Measurements from ENCODE around the gene ATP11A.

The ATP11A gene

GRCh38 chr13:112712451-112713207 lies 22.8 kb downstream of the ATP11A start:
- Histone ChIP-seq H3K27ac (ENCODE audit: poor library complexity, severe bottlenecking) (peak overlapping the region; percentile 60), H3K36me3 (ENCODE audit: low read depth) (no peaks in the 10 kb centered on the region), H3K9me3 (ENCODE audit: severe bottlenecking) (no peaks in the 10 kb centered on the region), H3K4me3 (ENCODE audit: severe bottlenecking) (no peak overlapping the region), H3K4me1 (ENCODE audit: insufficient read depth, poor library complexity, severe bottlenecking) (peaks cover 7% of the 10 kb centered on the region), H3K27me3 (ENCODE audit: insufficient read depth, poor library complexity, severe bottlenecking) (no peaks in the 10 kb centered on the region)
- TF ChIP-seq CTCF (IDR thresholded peaks at IDR 0.05; ENCODE audit: poor library complexity, severe bottlenecking) = no peak
- ATAC-seq (ENCODE audit: low read depth) (no peak), DNase-seq (ENCODE audit: low spot score) (peak; percentile 11)

- no peaks in the 10 kb centered on the region for H3K27me3 ChIP-seq (ENCODE audit: insufficient read depth, poor library complexity, severe bottlenecking)
- peaks cover 8% of the 10 kb centered on the region for H3K4me1 ChIP-seq (ENCODE audit: insufficient read depth, poor library complexity, severe bottlenecking)
- no peak overlapping the region for H3K4me3 ChIP-seq (ENCODE audit: severe bottlenecking)
- no peaks in the 10 kb centered on the region for H3K36me3 ChIP-seq (ENCODE audit: low read depth)
- no peak for TF ChIP-seq CTCF (IDR thresholded peaks at IDR 0.05; ENCODE audit: poor library complexity, severe bottlenecking)
- ATAC-seq (ENCODE audit: low read depth) (no peak), DNase-seq (ENCODE audit: low spot score) (no peak)
- H3K27ac ChIP-seq (ENCODE audit: poor library complexity, severe bottlenecking) = no peak overlapping the region
- H3K9me3 ChIP-seq (ENCODE audit: severe bottlenecking) = no peaks in the 10 kb centered on the region
Measured at GRCh38 chr13:112713517-112714253, 23.8 kb downstream of the ATP11A start.

- no peak for DNase-seq (ENCODE audit: low spot score)
- peaks cover 10% of the 10 kb centered on the region for H3K4me1 ChIP-seq (ENCODE audit: insufficient read depth, poor library complexity, severe bottlenecking)
- no peak for TF ChIP-seq CTCF (IDR thresholded peaks at IDR 0.05; ENCODE audit: poor library complexity, severe bottlenecking)
Measured at GRCh38 chr13:112714376-112715174, 24.7 kb downstream of the ATP11A start.

GRCh38 chr13:112715210-112715609 lies 25.4 kb downstream of the ATP11A start:
- no peaks in the 10 kb centered on the region for H3K36me3 ChIP-seq (ENCODE audit: low read depth)
- peaks cover 10% of the 10 kb centered on the region for H3K4me1 ChIP-seq (ENCODE audit: insufficient read depth, poor library complexity, severe bottlenecking)
- H3K4me3 ChIP-seq (ENCODE audit: severe bottlenecking) = no peak overlapping the region
- TF ChIP-seq CTCF (IDR thresholded peaks at IDR 0.05; ENCODE audit: poor library complexity, severe bottlenecking) = no peak
- H3K9me3 ChIP-seq (ENCODE audit: severe bottlenecking) = no peaks in the 10 kb centered on the region
- no peak for DNase-seq (ENCODE audit: low spot score)
- H3K27me3 ChIP-seq (ENCODE audit: insufficient read depth, poor library complexity, severe bottlenecking) = no peaks in the 10 kb centered on the region
- H3K27ac ChIP-seq (ENCODE audit: poor library complexity, severe bottlenecking) = no peak overlapping the region
- no peak for ATAC-seq (ENCODE audit: low read depth)

More at GRCh38 chr13:112714376-112715174, 24.7 kb downstream of the ATP11A start:
- Histone ChIP-seq H3K27ac (ENCODE audit: poor library complexity, severe bottlenecking) (no peak overlapping the region), H3K27me3 (ENCODE audit: insufficient read depth, poor library complexity, severe bottlenecking) (no peaks in the 10 kb centered on the region), H3K36me3 (ENCODE audit: low read depth) (no peaks in the 10 kb centered on the region), H3K4me3 (ENCODE audit: severe bottlenecking) (no peak overlapping the region), H3K9me3 (ENCODE audit: severe bottlenecking) (no peaks in the 10 kb centered on the region)
- ATAC-seq (ENCODE audit: low read depth) = no peak

Data from RWPE2 (cell line).